Smooth muscle cell of the brain vasculature (primary cell): ENCODE measurements around the gene SRM.
"Not testable (repeated sequence)": the region's sequence is repeated elsewhere in the genome, so short reads cannot be mapped to it uniquely, and the experiment has no call there.

Source experiments
- DNase-seq: peaks from one replicate; pipeline ENCODE4 v3.0.0-alpha.2; 2012; ENCODE audit warnings: low read depth, low spot score

The SRM gene

GRCh38 chr1:11019358-11019757 is 40.5 kb downstream of the SRM start:
- not testable (repeated sequence) for DNase-seq

GRCh38 chr1:11013160-11013531 is 46.7 kb downstream of the SRM start:
- DNase-seq, result no peak

DNA sequence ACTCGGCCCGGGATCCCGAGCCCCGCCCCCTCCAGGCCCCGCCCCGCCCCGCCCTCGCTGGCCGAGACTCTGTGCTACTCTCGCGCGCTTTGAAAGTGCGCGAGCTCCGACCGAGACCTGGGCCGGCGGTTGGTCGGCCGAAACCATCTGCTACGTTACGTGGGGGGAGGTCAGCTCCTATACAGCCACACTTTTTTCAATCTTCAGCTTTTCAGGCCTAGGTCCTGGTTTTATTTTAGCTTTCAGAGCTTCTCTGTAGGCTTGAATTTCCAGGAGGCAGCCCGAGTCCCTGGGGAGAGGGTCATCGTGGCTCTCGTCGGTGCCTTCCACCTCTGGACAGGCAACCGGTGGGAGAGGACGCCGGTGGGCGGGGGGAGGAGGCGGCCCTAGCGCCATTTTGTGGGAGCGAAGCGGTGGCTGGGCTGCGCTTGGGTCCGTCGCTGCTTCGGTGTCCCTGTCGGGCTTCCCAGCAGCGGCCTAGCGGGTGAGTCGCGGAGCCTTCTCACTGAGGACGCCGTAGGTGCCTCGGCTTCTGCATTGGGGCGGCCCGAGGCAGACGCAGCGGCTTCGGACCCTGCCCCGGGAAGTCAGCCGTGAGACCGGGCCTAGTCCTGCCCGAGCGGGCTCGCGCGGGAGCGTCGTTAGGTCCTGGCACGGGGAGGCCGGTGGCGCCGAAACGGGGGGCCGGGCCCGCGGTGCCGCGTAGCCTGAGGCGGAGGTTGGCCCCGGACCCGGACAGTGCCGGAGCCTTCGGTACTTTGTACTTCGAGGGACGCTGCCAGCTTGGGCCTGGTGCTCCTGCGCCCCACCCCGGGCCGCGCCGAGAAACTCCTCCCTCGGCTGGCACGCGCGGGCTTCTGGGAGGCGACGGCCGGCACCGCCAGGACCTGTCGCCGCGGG is 47.3 kb downstream of the SRM start, which contains the start of gene TARDBP:
TARDBP (plus strand) TSS at position 395 of the 900 bp plus-strand sequence. CDS start 1,074 bp downstream, outside the sequence.
- DNase-seq, result peak; percentile 83
